ENCODE results near the gene DIAPH1. TPM values are rescaled to one million over a fixed set of nuclear protein-coding genes. Genes with fewer than 3 reads are reported as not detected.

DIAPH1 gene
- total RNA-seq, 4 donors from 2014 or later, result 98.2 to 115 (median 102) TPM

DNA sequence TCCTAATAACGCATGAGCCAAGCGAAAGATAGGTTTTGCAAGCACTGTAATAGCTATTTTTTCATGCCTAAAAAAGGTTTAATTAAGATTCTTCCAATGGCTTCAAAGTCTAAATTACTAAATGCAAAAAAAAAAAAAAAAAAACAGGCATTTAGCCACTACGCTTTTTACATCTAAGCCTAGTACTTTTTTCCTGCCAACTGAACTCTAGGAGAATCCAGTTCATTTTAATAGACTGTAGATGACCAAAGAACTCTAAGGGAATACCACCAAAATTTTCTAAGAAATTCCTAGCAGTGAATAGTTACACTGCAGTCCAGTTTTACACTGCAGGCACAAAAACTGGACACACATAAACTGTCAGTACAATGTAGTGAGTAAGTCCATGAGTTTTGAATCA, 9.8 kb downstream of the DIAPH1 start:
- H3K4me1 ChIP-seq, result peaks cover 0 to 45% (median 13%) of the 10 kb centered on the region in 4 donors
- TF ChIP-seq POLR2A (IDR thresholded peaks at IDR 0.05) (no peak), CTCF (IDR thresholded peaks at IDR 0.05) (no peak)
- no peak overlapping the region for H3K4me3 ChIP-seq
- no peaks in the 10 kb centered on the region for H3K9me3 ChIP-seq
- DNase-seq, result no peak
- peak overlapping the region in 3 of 4 donors; percentile 32 to 63 (median 32) for H3K27ac ChIP-seq
- H3K36me3 ChIP-seq, result no peaks in the 10 kb centered on the region
- H3K27me3 ChIP-seq, result no peaks in the 10 kb centered on the region

DNA sequence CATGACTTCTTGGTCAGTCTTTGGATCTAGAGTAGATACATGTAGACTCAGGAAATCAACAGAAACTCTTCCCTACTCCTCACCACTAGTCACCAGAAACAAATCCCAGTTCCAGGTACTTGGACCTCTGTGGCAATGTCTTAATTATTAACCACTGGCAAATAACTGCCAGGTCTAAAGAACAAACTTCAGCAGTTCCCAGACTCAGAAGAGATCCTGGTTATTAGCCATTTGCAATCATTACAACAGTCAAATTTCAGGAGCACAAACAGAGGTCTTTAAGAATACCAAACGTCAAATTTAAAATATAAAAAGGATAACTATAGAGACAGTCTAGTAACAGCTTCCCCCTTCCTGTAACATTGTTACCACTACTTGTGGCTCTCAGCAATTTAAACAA, 10.2 kb downstream of the DIAPH1 start:
- Histone ChIP-seq H3K36me3 (no peaks in the 10 kb centered on the region), H3K27ac (peak overlapping the region in 3 of 4 donors; percentile 32 to 63 (median 32)), H3K4me3 (no peak overlapping the region), H3K4me1 (peaks cover 0 to 46% (median 15%) of the 10 kb centered on the region in 4 donors), H3K27me3 (no peaks in the 10 kb centered on the region), H3K9me3 (no peaks in the 10 kb centered on the region)
- no peak for DNase-seq
- TF ChIP-seq POLR2A (IDR thresholded peaks at IDR 0.05) (no peak), CTCF (IDR thresholded peaks at IDR 0.05) (peak in 2 of 6 experiments; percentile 3 to 16)

DNA sequence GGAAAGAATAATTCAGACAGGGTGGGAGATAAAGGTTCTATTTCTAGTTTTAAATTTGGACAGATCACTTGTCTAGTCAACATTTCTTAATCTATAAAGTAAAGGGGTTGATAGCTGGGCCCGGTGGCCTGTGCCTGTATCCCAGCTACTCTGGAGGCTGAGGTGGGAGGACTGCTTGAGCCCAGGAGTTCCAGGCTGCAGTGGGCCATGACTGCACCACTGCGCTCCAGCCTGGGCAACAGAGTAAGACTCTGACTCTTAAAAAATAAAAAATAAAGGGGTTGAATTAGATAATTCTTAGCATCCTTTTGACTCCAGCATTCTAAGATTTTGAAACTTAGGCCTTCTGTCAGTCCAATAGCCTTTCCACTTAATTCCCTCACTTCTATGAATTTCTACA, 10.8 kb downstream of the DIAPH1 start:
- H3K9me3 ChIP-seq, result no peaks in the 10 kb centered on the region
- peaks cover 0 to 46% (median 13%) of the 10 kb centered on the region in 4 donors for H3K4me1 ChIP-seq
- DNase-seq, result no peak
- H3K27me3 ChIP-seq, result no peaks in the 10 kb centered on the region
- TF ChIP-seq CTCF (IDR thresholded peaks at IDR 0.05) (no peak), POLR2A (IDR thresholded peaks at IDR 0.05) (no peak)
- H3K36me3 ChIP-seq, result no peaks in the 10 kb centered on the region
- no peak overlapping the region for H3K4me3 ChIP-seq
- H3K27ac ChIP-seq, result peak overlapping the region; percentile 32 to 63 (median 36)

- peaks cover 0 to 46% (median 15%) of the 10 kb centered on the region in 4 donors for H3K4me1 ChIP-seq
- no peaks in the 10 kb centered on the region for H3K36me3 ChIP-seq
- no peak for TF ChIP-seq POLR2A (IDR thresholded peaks at IDR 0.05)
- H3K27ac ChIP-seq, result peak overlapping the region; percentile 47 to 73 (median 68)
- DNase-seq, result peak in 2 of 3 donors; percentile 87 to 90
- no peak overlapping the region for H3K4me3 ChIP-seq
- no peaks in the 10 kb centered on the region for H3K27me3 ChIP-seq
- H3K9me3 ChIP-seq, result no peaks in the 10 kb centered on the region
Observed at GRCh38 chr5:141605523-141606277, 13.1 kb downstream of the DIAPH1 start.

- Histone ChIP-seq H3K27me3 (no peaks in the 10 kb centered on the region), H3K36me3 (no peaks in the 10 kb centered on the region), H3K4me3 (no peak overlapping the region), H3K9me3 (no peaks in the 10 kb centered on the region), H3K4me1 (peaks cover 0 to 37% (median 14%) of the 10 kb centered on the region in 4 donors), H3K27ac (peak overlapping the region; percentile 46 to 72 (median 58))
- peak in 2 of 3 donors; percentile 47 to 78 for DNase-seq
- TF ChIP-seq CTCF (IDR thresholded peaks at IDR 0.05) (no peak), POLR2A (IDR thresholded peaks at IDR 0.05) (no peak)
Observed at GRCh38 chr5:141603923-141604717, 14.7 kb downstream of the DIAPH1 start.

GRCh38 chr5:141602606-141603005, 16.2 kb downstream of the DIAPH1 start:
- TF ChIP-seq POLR2A (IDR thresholded peaks at IDR 0.05) (no peak), CTCF (IDR thresholded peaks at IDR 0.05) (no peak)
- Histone ChIP-seq H3K27ac (peak overlapping the region in 1 of 4 donors; percentile 13), H3K36me3 (no peaks in the 10 kb centered on the region), H3K4me1 (peaks cover 0 to 26% (median 14%) of the 10 kb centered on the region in 4 donors), H3K4me3 (no peak overlapping the region), H3K9me3 (no peaks in the 10 kb centered on the region), H3K27me3 (no peaks in the 10 kb centered on the region)
- DNase-seq, result no peak

Data from Peyer's patch (tissue), 4 donors.